ENCODE data around the gene GBX1. TPM values are rescaled to one million over a fixed set of nuclear protein-coding genes. Genes with fewer than 3 reads are reported as not detected.
A peak's percentile ranks its signal among the peaks of the same experiment; 100 is the strongest.

GBX1 gene
- total RNA-seq, 4 donors from 2014 or later = not detected

DNA sequence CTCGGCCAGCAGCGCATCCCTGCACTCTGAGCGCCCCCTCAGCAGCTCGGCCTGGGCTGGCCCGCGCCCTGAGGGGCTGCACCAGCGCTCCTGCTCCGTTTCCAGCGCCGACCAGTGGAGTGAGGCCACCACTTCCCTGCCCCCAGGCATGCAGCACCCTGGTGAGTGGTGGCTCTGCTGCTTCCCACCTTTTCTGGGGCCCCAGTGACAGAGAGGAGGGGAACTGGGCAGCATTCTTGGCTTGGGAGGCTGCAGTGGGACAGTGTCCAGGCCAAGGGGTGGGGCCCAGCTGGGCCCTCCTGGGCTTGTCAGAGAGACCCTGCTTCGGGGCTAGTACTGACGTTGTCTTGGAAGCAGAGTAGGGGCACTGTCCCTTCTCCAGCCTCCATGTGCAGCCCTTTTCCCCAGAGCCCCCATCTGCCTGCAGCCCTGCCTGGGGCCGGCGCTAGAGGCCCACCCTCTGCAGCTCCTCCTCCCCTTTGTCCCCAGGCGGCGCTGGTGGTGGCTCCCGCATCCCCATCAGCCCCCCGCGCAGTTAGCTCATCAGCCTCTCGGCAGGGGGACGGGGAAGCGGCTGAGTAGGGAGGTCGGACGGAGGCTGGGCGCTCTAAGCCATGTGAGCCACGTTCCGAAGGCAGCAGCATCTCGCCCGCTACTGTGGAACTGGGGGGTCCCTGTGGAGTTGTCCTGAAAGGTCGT, 29.2 kb downstream of the GBX1 start:
- 85% methylated on average over 28 of the region's 30 CpGs for WGBS
- Histone ChIP-seq H3K36me3 (peaks cover 99% of the 10 kb centered on the region), H3K4me3 (no peak overlapping the region), H3K4me1 (no peaks in the 10 kb centered on the region), H3K9me3 (no peaks in the 10 kb centered on the region), H3K27me3 (no peaks in the 10 kb centered on the region), H3K27ac (no peak overlapping the region)
- TF ChIP-seq POLR2AphosphoS5 (IDR thresholded peaks at IDR 0.05) (no peak), POLR2A (IDR thresholded peaks at IDR 0.05) (no peak), EP300 (IDR thresholded peaks at IDR 0.05) (no peak)
- TF ChIP-seq, protein P1, sequence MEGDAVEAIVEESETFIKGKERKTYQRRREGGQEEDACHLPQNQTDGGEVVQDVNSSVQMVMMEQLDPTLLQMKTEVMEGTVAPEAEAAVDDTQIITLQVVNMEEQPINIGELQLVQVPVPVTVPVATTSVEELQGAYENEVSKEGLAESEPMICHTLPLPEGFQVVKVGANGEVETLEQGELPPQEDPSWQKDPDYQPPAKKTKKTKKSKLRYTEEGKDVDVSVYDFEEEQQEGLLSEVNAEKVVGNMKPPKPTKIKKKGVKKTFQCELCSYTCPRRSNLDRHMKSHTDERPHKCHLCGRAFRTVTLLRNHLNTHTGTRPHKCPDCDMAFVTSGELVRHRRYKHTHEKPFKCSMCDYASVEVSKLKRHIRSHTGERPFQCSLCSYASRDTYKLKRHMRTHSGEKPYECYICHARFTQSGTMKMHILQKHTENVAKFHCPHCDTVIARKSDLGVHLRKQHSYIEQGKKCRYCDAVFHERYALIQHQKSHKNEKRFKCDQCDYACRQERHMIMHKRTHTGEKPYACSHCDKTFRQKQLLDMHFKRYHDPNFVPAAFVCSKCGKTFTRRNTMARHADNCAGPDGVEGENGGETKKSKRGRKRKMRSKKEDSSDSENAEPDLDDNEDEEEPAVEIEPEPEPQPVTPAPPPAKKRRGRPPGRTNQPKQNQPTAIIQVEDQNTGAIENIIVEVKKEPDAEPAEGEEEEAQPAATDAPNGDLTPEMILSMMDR (IDR thresholded peaks at IDR 0.05) = no peak
- peak in 1 of 2 donors; percentile 76 for DNase-seq (ENCODE audit: low spot score in 2 of 2)

DNA sequence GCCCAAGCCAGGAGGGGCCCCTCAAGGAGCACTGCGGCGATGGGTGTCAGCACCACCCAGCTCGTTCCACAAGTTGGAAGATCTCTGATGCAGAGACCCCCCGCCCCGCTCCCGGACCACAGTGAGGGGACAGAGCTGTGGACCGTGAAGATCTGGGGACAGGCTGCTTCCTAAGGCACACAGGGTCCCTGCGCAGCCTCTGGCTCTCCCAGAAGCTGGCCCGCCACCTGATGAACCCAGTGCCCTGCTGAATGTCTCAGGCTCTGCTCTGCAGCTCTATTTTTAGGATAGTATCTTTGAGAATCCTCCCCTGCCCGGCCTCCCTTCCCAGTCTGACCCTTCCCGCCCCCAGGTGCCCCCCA, 29.7 kb downstream of the GBX1 start:
- WGBS = 93% methylated on average over 7 of the region's 11 CpGs
- no peak overlapping the region for H3K27ac ChIP-seq
- TF ChIP-seq, protein P1 (IDR thresholded peaks at IDR 0.05) = no peak
- TF ChIP-seq POLR2AphosphoS5 (IDR thresholded peaks at IDR 0.05) (no peak), POLR2A (IDR thresholded peaks at IDR 0.05) (no peak), EP300 (IDR thresholded peaks at IDR 0.05) (no peak)
- no peaks in the 10 kb centered on the region for H3K4me1 ChIP-seq
- no peaks in the 10 kb centered on the region for H3K27me3 ChIP-seq
- no peak overlapping the region for H3K4me3 ChIP-seq
- peak; percentile 54 to 65 for DNase-seq (ENCODE audit: low spot score in 2 of 2)
- no peaks in the 10 kb centered on the region for H3K9me3 ChIP-seq
- peaks cover 99% of the 10 kb centered on the region for H3K36me3 ChIP-seq

DNA sequence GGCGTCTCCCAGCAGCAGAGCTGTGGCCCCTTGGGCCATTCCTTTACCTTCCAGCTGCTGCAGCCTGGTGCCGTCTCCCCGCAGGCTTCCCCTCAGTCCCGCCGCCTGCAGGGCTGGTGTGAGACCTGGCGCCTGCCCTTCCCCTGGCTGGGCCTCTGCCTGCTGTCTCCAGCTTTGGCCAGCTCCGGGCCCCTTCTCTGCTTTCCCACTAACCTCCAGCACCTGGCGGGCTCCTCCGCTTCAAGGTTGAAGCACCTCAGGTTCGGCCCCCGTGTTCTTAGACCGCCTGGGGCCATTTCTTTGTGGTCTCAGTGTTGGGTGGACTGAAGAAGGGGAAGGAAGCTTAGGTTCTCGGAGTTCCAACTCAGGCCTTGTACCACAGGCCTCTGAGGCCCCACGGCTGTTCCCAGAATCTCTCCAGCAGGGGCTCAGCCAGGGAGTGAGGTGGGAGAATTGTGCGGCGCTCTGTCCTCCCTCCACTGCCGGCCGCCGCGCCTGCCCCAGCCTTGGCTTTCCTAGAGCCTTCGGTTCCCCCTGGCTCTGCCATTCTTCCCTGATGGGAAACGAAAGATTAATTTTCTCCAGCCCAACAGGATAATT, 30.3 kb downstream of the GBX1 start:
- WGBS = 87% methylated on average over 22 of the region's 22 CpGs
- no peak overlapping the region for H3K4me3 ChIP-seq
- no peaks in the 10 kb centered on the region for H3K27me3 ChIP-seq
- no peak overlapping the region for H3K27ac ChIP-seq
- H3K9me3 ChIP-seq = no peaks in the 10 kb centered on the region
- no peaks in the 10 kb centered on the region for H3K4me1 ChIP-seq
- TF ChIP-seq POLR2A (IDR thresholded peaks at IDR 0.05) (no peak), POLR2AphosphoS5 (IDR thresholded peaks at IDR 0.05) (no peak), EP300 (IDR thresholded peaks at IDR 0.05) (no peak)
- TF ChIP-seq, protein P1 (IDR thresholded peaks at IDR 0.05) = no peak
- peaks cover 99% of the 10 kb centered on the region for H3K36me3 ChIP-seq
- DNase-seq (ENCODE audit: low spot score in 2 of 2) = peak; percentile 56 to 77

DNA sequence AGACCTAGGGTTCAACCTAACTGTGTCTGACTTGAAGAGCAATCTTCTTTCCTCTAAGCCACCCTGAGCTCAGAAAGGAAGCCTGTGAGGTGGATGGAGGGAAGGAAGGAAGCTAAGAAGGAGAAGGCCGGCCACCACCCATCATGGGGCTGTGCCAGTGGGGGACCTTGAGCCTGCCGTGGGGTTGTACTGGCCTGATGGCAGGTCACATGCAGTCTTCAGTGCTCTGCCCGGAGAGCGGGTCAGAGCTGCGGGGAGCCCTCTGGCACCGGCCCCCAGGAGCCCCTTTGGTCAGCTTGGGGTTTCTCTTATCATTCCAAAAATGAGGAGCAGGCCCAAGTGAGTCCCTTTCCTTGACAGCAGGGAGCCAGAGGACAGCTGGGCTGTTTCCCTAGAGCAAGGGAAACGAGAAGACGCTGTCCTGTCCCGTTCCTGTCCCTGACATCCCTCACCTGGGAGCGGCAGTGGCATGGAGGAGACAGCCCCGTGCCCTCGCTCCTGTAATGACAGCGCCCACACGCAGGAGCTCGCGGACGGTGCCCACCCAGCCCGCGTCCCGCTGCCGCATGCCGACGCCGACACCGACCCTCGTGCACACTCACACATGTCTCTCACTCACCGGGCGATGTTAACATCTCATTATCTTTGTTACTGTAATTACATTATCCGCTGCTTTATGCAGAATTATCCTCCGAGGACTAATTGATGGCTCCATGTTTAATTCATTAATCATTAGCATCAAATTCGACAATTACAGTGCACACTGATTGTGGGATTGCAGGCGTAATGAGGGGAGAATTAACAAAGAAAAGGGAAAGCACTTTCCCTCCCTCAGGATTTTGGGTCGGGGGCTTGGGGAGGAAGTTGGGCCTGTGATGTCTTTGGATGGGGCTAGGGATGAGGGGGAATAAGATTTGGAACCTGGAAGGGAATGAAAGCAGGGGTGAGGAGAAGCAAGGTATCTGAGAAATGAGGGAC, 31.3 kb downstream of the GBX1 start:
- Histone ChIP-seq H3K27ac (no peak overlapping the region), H3K4me3 (no peak overlapping the region), H3K4me1 (no peaks in the 10 kb centered on the region), H3K9me3 (no peaks in the 10 kb centered on the region), H3K36me3 (peaks cover 99% of the 10 kb centered on the region), H3K27me3 (no peaks in the 10 kb centered on the region)
- 94% methylated on average over 24 of the region's 33 CpGs for WGBS
- TF ChIP-seq EP300 (IDR thresholded peaks at IDR 0.05) (no peak), POLR2AphosphoS5 (IDR thresholded peaks at IDR 0.05) (no peak), POLR2A (IDR thresholded peaks at IDR 0.05) (no peak)
- TF ChIP-seq, protein P1 (IDR thresholded peaks at IDR 0.05) = no peak
- no peak for DNase-seq (ENCODE audit: low spot score in 2 of 2)

DNA sequence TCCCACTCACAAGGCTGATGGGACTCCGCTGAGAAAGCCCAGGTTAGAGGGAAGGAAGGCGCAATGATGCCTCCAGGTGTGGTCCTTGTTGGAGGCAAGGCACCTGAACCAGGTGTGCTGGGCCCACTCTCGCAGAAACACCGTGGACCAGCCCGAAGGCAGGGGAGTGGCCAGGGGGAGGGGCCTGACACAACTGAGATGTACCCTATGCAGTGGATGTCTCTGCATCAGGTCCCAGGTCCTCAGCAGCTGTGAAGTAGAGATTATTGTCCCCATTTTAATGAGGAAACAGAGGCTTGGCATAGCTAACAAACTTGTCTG, 32.0 kb downstream of the GBX1 start:
- DNase-seq (ENCODE audit: low spot score in 2 of 2) = no peak
- peaks cover 99% of the 10 kb centered on the region for H3K36me3 ChIP-seq
- WGBS = 81% methylated on average over 5 of the region's 5 CpGs

More for the DNA sequence above, 32.0 kb downstream of the GBX1 start:
- no peaks in the 10 kb centered on the region for H3K9me3 ChIP-seq
- H3K27me3 ChIP-seq = no peaks in the 10 kb centered on the region
- H3K4me3 ChIP-seq = no peak overlapping the region
- H3K27ac ChIP-seq = no peak overlapping the region
- no peak for TF ChIP-seq POLR2AphosphoS5 (IDR thresholded peaks at IDR 0.05)
- no peak for TF ChIP-seq EP300 (IDR thresholded peaks at IDR 0.05)
- TF ChIP-seq POLR2A (IDR thresholded peaks at IDR 0.05) = no peak
- TF ChIP-seq, protein P1 (IDR thresholded peaks at IDR 0.05) = no peak
- no peaks in the 10 kb centered on the region for H3K4me1 ChIP-seq

All from suprapubic skin (tissue), 4 donors.